HG03139 (cell line): ENCODE measurements around the gene OMA1.

Experiments used
- ATAC-seq: cut with Tn5 transposase; IDR thresholded peaks from one replicate; pipeline ENCODE4 v1.9.1; 2021; ENCODE audit not compliant: unreplicated experiment

OMA1 gene

GRCh38 chr1:58432851-58433668 lies 113.5 kb downstream of the OMA1 start:
- no peak for ATAC-seq

- no peak for ATAC-seq
Observed at GRCh38 chr1:58431901-58432620, 114.5 kb downstream of the OMA1 start.
